NCI-H1436 treated with DMSO at 0.1 percent for 48 hours (cell line): ENCODE measurements around the gene CORO2B.

Experiments
- DNase-seq: peaks from one replicate; lab custom pipeline; 2025; lab: John Stamatoyannopoulos, UW

The CORO2B gene

DNA sequence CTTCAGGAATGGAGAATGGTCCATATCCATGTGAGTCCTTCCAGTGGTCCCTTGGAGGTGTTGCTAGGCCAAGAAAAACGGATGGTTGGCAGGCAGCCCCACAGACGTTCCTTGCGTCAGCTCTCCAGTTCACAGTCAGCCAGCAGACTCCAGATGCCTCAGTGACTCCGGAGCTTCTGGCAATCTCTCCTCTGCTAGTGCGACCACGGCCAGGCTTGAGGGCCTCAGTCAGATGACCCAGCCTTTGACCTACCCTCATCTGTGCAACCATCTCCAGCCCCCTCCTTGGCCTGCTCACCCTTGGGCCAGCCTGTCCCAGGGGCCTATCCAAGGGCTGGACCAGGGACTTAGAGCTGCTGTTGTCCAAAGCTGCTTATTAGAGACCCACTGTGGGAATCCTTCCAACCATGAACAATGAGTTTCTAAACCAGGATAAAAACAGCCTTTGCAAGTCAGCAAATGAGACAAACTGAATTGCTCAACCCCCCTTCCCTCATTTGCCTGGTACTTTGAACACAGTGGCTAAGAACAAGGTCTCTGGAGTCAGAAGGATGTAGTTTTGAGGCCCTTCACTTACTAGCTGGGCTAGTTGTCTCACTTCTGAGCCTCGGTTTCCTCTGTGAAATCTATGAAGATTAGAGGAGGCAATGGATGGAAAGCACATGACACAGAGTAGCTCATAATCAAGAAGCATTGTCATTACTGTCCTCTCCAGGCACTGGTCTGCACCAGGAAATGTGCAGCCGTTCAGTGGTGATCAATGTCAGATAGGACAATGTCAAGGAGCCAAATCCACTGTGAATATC lies 197.1 kb downstream of the CORO2B start:
- DNase-seq: no peak

DNA sequence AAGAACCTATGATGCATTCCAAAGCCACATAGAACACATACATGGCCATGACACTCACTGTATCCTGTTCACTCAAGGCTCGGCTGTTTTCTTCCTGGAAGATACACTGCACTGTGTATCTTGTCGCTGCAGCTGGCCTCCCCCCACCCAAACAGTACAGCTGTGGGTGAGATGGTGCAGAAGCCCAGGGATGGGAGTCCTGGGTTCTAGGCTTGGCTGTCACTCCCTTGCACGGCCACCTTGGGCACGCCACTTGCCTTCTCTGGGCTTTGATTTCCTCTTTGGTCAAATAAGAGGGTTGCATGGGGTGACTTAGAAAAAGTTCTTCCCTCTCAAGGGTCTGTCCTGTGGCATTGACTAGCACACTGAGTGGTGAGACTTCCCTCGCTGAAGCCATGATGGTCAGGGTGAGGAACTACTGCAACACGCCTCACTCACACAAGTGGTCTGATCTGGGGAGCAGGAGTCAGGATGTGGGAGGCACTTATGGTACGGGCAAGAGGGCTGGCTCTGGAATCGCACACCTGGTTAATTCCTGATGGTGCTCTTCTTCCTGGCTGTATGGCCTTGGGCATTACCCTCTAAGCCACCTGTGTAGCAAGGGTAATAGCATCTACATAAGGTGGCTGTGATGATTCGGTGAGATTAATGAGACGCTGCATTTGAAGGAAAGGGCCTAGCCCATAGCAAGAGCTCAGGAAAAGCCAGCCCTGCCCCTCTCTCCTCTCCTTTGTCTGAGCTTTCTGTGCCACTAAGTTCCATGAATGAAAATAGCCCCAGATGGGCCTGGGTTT lies 197.9 kb downstream of the CORO2B start:
- DNase-seq: no peak
